CD14-positive monocyte (primary cell): Measurements from ENCODE around the gene LHPP. TPM values are rescaled to one million over a fixed set of nuclear protein-coding genes. Genes with fewer than 3 reads are reported as not detected.

ENCODE experiments used
- DNase-seq, 3 donors: peaks; one replicate each; pipeline ENCODE4 v3.0.0-alpha.2; 2011 to 2022
- H2AFZ ChIP-seq: 2 replicates; pipeline ENCODE4 v1.6.0; 2012; ENCODE audit warnings: mild to moderate bottlenecking, low read depth, low read length, inconsistent platforms; ENCODE audit not compliant: insufficient read depth, poor library complexity, severe bottlenecking
- H3K27ac ChIP-seq, 2 donors: 1 replicate in 1 of 2; 2 replicates in 1 of 2; pipeline ENCODE4 v1.5.1; 2012 to 2013; ENCODE audit warnings: low read length in 2 of 2, control low read depth in 1 of 2, inconsistent platforms in 1 of 2, low read depth in 1 of 2, mild to moderate bottlenecking in 1 of 2
- H3K27me3 ChIP-seq, 2 donors: one replicate each; pipeline versions ENCODE4 v1.6.0 to v1.6.1; 2011 to 2013; ENCODE audit warnings: low read length in 2 of 2; ENCODE audit not compliant: control insufficient read depth in 2 of 2, insufficient read depth in 2 of 2
- H3K36me3 ChIP-seq, 2 donors: replicated peaks in 1 of 2; 1 replicate in 1 of 2; 2 replicates in 1 of 2; pipeline versions ENCODE4 v1.5.1 to v1.6.1; 2012 to 2013; ENCODE audit warnings: low read length in 2 of 2, control low read depth in 1 of 2, inconsistent platforms in 1 of 2, mild to moderate bottlenecking in 1 of 2; ENCODE audit not compliant: insufficient read depth in 2 of 2, control insufficient read depth in 1 of 2
- H3K4me1 ChIP-seq, 2 donors: 1 replicate in 1 of 2; 2 replicates in 1 of 2; pipeline versions ENCODE4 v1.5.1 to v1.6.1; 2012 to 2013; ENCODE audit warnings: low read length in 2 of 2, control low read depth in 1 of 2, inconsistent platforms in 1 of 2, mild to moderate bottlenecking in 1 of 2, moderate library complexity in 1 of 2; ENCODE audit not compliant: insufficient read depth in 2 of 2, control insufficient read depth in 1 of 2
- H3K4me2 ChIP-seq: replicated peaks from 2 replicates; pipeline ENCODE3; 2012; ENCODE audit warnings: low read length, moderate library complexity, mild to moderate bottlenecking; ENCODE audit not compliant: poor library complexity, severe bottlenecking; ENCODE audit errors: extremely low read depth
- H3K4me3 ChIP-seq, 3 experiments: fragments of 200-600 bp in 1 of 3; sonication (generic) in 1 of 3; replicated peaks in 1 of 3; 1 replicate in 2 of 3; 2 replicates in 1 of 3; pipeline ENCODE4 v1.5.1; 2011 to 2013; ENCODE audit warnings: low read length in 3 of 3, mild to moderate bottlenecking in 3 of 3, control low read depth in 2 of 3, low read depth in 2 of 3, inconsistent platforms in 1 of 3, moderate library complexity in 1 of 3
- H3K79me2 ChIP-seq: 2 replicates; pipeline ENCODE4 v1.6.0; 2012; ENCODE audit warnings: mild to moderate bottlenecking, control low read depth, inconsistent platforms, low read length, moderate library complexity; ENCODE audit not compliant: insufficient read depth
- H3K9ac ChIP-seq: 2 replicates; pipeline ENCODE4 v1.6.0; 2017; ENCODE audit warnings: low read length, mild to moderate bottlenecking; ENCODE audit not compliant: insufficient read depth, poor library complexity, severe bottlenecking
- H3K9me3 ChIP-seq, 2 donors: replicated peaks in 1 of 2; 1 replicate in 1 of 2; 2 replicates in 1 of 2; pipeline versions ENCODE4 v1.5.1 to v1.6.1; 2012 to 2013; ENCODE audit warnings: low read length in 2 of 2, control low read depth in 1 of 2; ENCODE audit not compliant: control insufficient read depth in 1 of 2, insufficient read depth in 1 of 2
- H4K20me1 ChIP-seq: 2 replicates; pipeline ENCODE4 v1.6.0; 2012; ENCODE audit warnings: mild to moderate bottlenecking, low read length, control low read depth, moderate library complexity; ENCODE audit not compliant: insufficient read depth
- H3K27ac Mint-ChIP-seq, 7 donors: one replicate each; pipeline ENCODE4 v1.8.0; 2020; ENCODE audit warnings: mild to moderate bottlenecking in 7 of 7, mixed read lengths in 7 of 7, moderate library complexity in 6 of 7, inconsistent platforms in 2 of 7
- H3K27me3 Mint-ChIP-seq, 3 donors: one replicate each; pipeline ENCODE4 v1.8.0; 2021 to 2022; ENCODE audit warnings: low read depth in 3 of 3, mild to moderate bottlenecking in 3 of 3, mixed read lengths in 3 of 3, moderate library complexity in 3 of 3, inconsistent platforms in 1 of 3
- H3K36me3 Mint-ChIP-seq, 2 donors: one replicate each; pipeline ENCODE4 v1.8.0; 2020; ENCODE audit warnings: mixed read lengths in 2 of 2, inconsistent platforms in 1 of 2, mild to moderate bottlenecking in 1 of 2
- H3K4me1 Mint-ChIP-seq: one replicate; pipeline ENCODE4 v1.8.0; 2020; ENCODE audit warnings: mild to moderate bottlenecking, mixed read lengths
- H3K4me3 Mint-ChIP-seq, 2 donors: one replicate each; pipeline ENCODE4 v1.8.0; 2020; ENCODE audit warnings: mild to moderate bottlenecking in 2 of 2, mixed read lengths in 2 of 2, moderate library complexity in 1 of 2
- H3K9me3 Mint-ChIP-seq, 7 donors: one replicate each; pipeline ENCODE4 v1.8.0; 2020 to 2022; ENCODE audit warnings: mixed read lengths in 7 of 7, mild to moderate bottlenecking in 6 of 7, moderate library complexity in 6 of 7, inconsistent platforms in 2 of 7
- CTCF ChIP-seq: fragments of 200-600 bp; IDR thresholded peaks from one replicate; pipeline ENCODE4 v1.8.0; 2022; ENCODE audit warnings: antibody characterized with exemption, mild to moderate bottlenecking
- WGBS: methylation state at CpG from one replicate; pipeline ENCODE4 v1.1.5; 2013; ENCODE audit warnings: missing lambda C conversion rate; ENCODE audit not compliant: insufficient coverage; 5-methylcytosine and 5-hydroxymethylcytosine counted together
- intact Hi-C, 2 donors: fragments of 100-400 bp; cut with micrococcal nuclease; formaldehyde crosslinking; loops; one replicate each; pipeline versions ENCODE4 v1.15.0 to v1.15.1; 2023
- polyA plus RNA-seq, 3 donors: library from polyadenylated mRNA; depleted of rRNA in 1 of 3; unstranded in 2 of 3; stranded (reverse) in 1 of 3; fragments of 300-500 nt in 2 of 3; fragments of >200 nt in 1 of 3; fragmentation: Illumina TruSeq in 2 of 3; gene quantifications; 1 replicate in 2 of 3; 2 replicates in 1 of 3; pipeline ENCODE4 v1.2.3, GENCODE V29; 2012 to 2021

The LHPP gene
- polyA plus RNA-seq, 3 donors: 15.2 to 20.6 (median 19.5) TPM

- Histone ChIP-seq H4K20me1 (peaks cover 5% of the 10 kb centered on the region), H2AFZ (no peak overlapping the region), H3K36me3 (no peaks in the 10 kb centered on the region), H3K79me2 (no peaks in the 10 kb centered on the region), H3K9me3 (no peaks in the 10 kb centered on the region), H3K4me2 (no peak overlapping the region), H3K27ac (no peak overlapping the region), H3K4me1 (peaks cover 12 to 19% of the 10 kb centered on the region in 2 donors), H3K27me3 (peaks cover 5 to 24% of the 10 kb centered on the region in 2 donors), H3K4me3 (no peak overlapping the region), H3K9ac (no peak overlapping the region)
- no peak overlapping the region for H3K4me3 Mint-ChIP-seq
- DNase-seq: no peak
- peaks cover 0 to 3% (median 0%) of the 10 kb centered on the region in 7 donors for H3K9me3 Mint-ChIP-seq
- no peak overlapping the region for H3K27ac Mint-ChIP-seq
- intact Hi-C loops: loop anchor here in 1 of 2 donors (10.0 kb wide), 1 partner anchor 1305 kb away; the partner anchor contains the start of gene BUB3
- 98% methylated on average over 3 of the region's 5 CpGs for WGBS
- peaks cover 22% of the 10 kb centered on the region for H3K4me1 Mint-ChIP-seq
- no peak for TF ChIP-seq CTCF
- no peaks in the 10 kb centered on the region for H3K36me3 Mint-ChIP-seq
- H3K27me3 Mint-ChIP-seq: peaks cover 20 to 35% (median 32%) of the 10 kb centered on the region in 3 donors
These were observed 1.5 kb upstream of the LHPP start for GRCh38 chr10:124460144-124460543.

GRCh38 chr10:124462348-124462695 is 699 bp downstream of the LHPP start:
- no peak for DNase-seq

More at GRCh38 chr10:124462348-124462695, 699 bp downstream of the LHPP start:
- TF ChIP-seq CTCF: no peak
- WGBS: 63% methylated on average over 2 of the region's 8 CpGs
- Histone ChIP-seq H3K27me3 (peaks cover 0 to 7% of the 10 kb centered on the region in 2 donors), H3K9ac (peak overlapping the region; percentile 77), H3K9me3 (no peaks in the 10 kb centered on the region), H3K4me3 (peak overlapping the region; percentile 51 to 87 (median 86)), H4K20me1 (peaks cover 6% of the 10 kb centered on the region), H3K79me2 (no peaks in the 10 kb centered on the region), H3K4me1 (peaks cover 17 to 23% of the 10 kb centered on the region in 2 donors), H3K36me3 (no peaks in the 10 kb centered on the region), H3K4me2 (peak overlapping the region; percentile 85), H3K27ac (peak overlapping the region in 1 of 2 donors; percentile 84), H2AFZ (peak overlapping the region; percentile 94)
- Mint-ChIP-seq H3K27ac (peak overlapping the region in 3 of 7 donors; percentile 63 to 89 (median 86)), H3K9me3 (peaks cover 0 to 3% (median 0%) of the 10 kb centered on the region in 7 donors), H3K4me3 (peak overlapping the region; percentile 86 to 87), H3K4me1 (peaks cover 29% of the 10 kb centered on the region), H3K36me3 (peaks cover 0 to under 1% of the 10 kb centered on the region in 2 donors), H3K27me3 (peaks cover 6 to 19% (median 11%) of the 10 kb centered on the region in 3 donors)
- intact Hi-C loops: loop anchor here in 1 of 2 donors (10.0 kb wide), 1 partner anchor 1308 kb away; the partner anchor contains the start of gene BUB3
